DMS79 treated with DMSO at 0.1 percent for 48 hours (cell line): ENCODE results near the gene PAPLN.
A peak's percentile ranks its signal among the peaks of the same experiment; 100 is the strongest.
"Not testable (repeated sequence)": the region's sequence is repeated elsewhere in the genome, so short reads cannot be mapped to it uniquely, and the experiment has no call there.

Source experiments
- DNase-seq: peaks from one replicate; lab custom pipeline; 2025; lab: John Stamatoyannopoulos, UW

Gene PAPLN

GRCh38 chr14:73237219-73237785, at the start of gene PAPLN:
TSS of gene PAPLN (plus strand) at chr14:73237506. CDS start at chr14:73239779, 2,273 bp downstream.
- DNase-seq, result peak; percentile 24

GRCh38 chr14:73188501-73188911, 48.8 kb upstream of the PAPLN start:
- no peak for DNase-seq

GRCh38 chr14:73189651-73190050, 47.7 kb upstream of the PAPLN start:
- no peak for DNase-seq

- no peak for DNase-seq
These were observed 45.9 kb upstream of the PAPLN start for GRCh38 chr14:73191441-73191840.

GRCh38 chr14:73194306-73194705, 43.0 kb upstream of the PAPLN start:
- not testable (repeated sequence) for DNase-seq

GRCh38 chr14:73198253-73198652, 39.1 kb upstream of the PAPLN start:
- no peak for DNase-seq

GRCh38 chr14:73203527-73203926, 33.8 kb upstream of the PAPLN start:
- no peak for DNase-seq

GRCh38 chr14:73207615-73208014, 29.7 kb upstream of the PAPLN start:
- DNase-seq, result no peak

- no peak for DNase-seq
These were observed 28.9 kb upstream of the PAPLN start for GRCh38 chr14:73208390-73208789.

GRCh38 chr14:73208846-73209245, 28.5 kb upstream of the PAPLN start:
- no peak for DNase-seq

- DNase-seq, result no peak
These were observed 27.4 kb upstream of the PAPLN start for GRCh38 chr14:73209953-73210352.

- DNase-seq, result no peak
These were observed 25.9 kb upstream of the PAPLN start for GRCh38 chr14:73211251-73212040.

- no peak for DNase-seq
These were observed 21.3 kb upstream of the PAPLN start for GRCh38 chr14:73216030-73216429.

GRCh38 chr14:73217411-73217810, 19.9 kb upstream of the PAPLN start:
- DNase-seq, result no peak

- DNase-seq, result no peak
These were observed 17.2 kb upstream of the PAPLN start for GRCh38 chr14:73220061-73220460.

- no peak for DNase-seq
These were observed 16.7 kb upstream of the PAPLN start for GRCh38 chr14:73220634-73221033.

GRCh38 chr14:73221945-73222344, 15.4 kb upstream of the PAPLN start:
- DNase-seq, result no peak

- no peak for DNase-seq
These were observed 14.3 kb upstream of the PAPLN start for GRCh38 chr14:73223049-73223448.

- no peak for DNase-seq
These were observed 11.8 kb upstream of the PAPLN start for GRCh38 chr14:73225496-73225895.

- no peak for DNase-seq
These were observed 9.2 kb upstream of the PAPLN start for GRCh38 chr14:73227812-73228781.

GRCh38 chr14:73230051-73230450, 7.3 kb upstream of the PAPLN start:
- DNase-seq, result no peak
